HCT116 (cell line): ENCODE results near the gene SALL3. TPM values are rescaled to one million over a fixed set of nuclear protein-coding genes. Genes with fewer than 3 reads are reported as not detected.

Experiments
- ATAC-seq: fragments of 200-7000 bp; cut with Tn5 transposase; 2 replicates; pipeline ENCODE4 v1.9.1; 2020; ENCODE audit warnings: mild to moderate bottlenecking, moderate library complexity
- Bru-seq: library from RNA; stranded (reverse); fragments of 400-500 nt; gene quantifications from one replicate; lab custom pipeline; 2021; lab: Mats Ljungman, UMichigan
- BruChase-seq, 2 experiments: library from RNA; stranded (reverse); fragments of 400-500 nt; gene quantifications; one replicate each; lab custom pipeline; 2021; lab: Mats Ljungman, UMichigan
- BruUV-seq: library from RNA; stranded (reverse); fragments of 400-500 nt; replicated peaks from 2 replicates; lab custom pipeline; 2021; lab: Mats Ljungman, UMichigan
- CTCF ChIA-PET: fragments of 300-600 bp; sonication (Branson Sonifier 250); formaldehyde crosslinking; loops from one replicate; lab custom pipeline; 2021; ENCODE audit warnings: antibody characterized with exemption; lab: Charles Lee
- POLR2A ChIA-PET: fragments of 300-600, 350-600 bp; sonication (Branson Sonifier 250); formaldehyde crosslinking; loops from one replicate; lab custom pipeline; 2021; ENCODE audit warnings: antibody characterized with exemption; lab: Charles Lee
- RAD21 ChIA-PET, 2 experiments: fragments of 300-600 bp; sonication (Branson Sonifier 250); formaldehyde crosslinking; loops; one replicate each; lab custom pipeline; 2023; ENCODE audit warnings: low total read pairs in 2 of 2; ENCODE audit not compliant: uncharacterized antibody in 2 of 2, unreplicated experiment in 2 of 2, low non-redundant PET in 1 of 2; lab: Charles Lee
- DNase-seq: peaks from one replicate; pipeline ENCODE4 v3.0.0-alpha.2; 2010; ENCODE audit warnings: low read depth, low spot score
- H2AFZ ChIP-seq: fragments of 200-600 bp; shearing (Covaris generic), sonication (generic); 2 replicates; pipeline ENCODE4 v1.6.1; 2017; ENCODE audit warnings: low read depth, mixed run types, mixed read lengths, antibody characterized with exemption, low read length; ENCODE audit not compliant: poor library complexity, severe bottlenecking
- H3K27ac ChIP-seq: 2 replicates; pipeline ENCODE4 v1.5.1; 2012; ENCODE audit warnings: low read depth, low read length
- H3K27me3 ChIP-seq: fragments of 200-600 bp; sonication (generic); 2 replicates; pipeline ENCODE4 v1.6.1; 2016; ENCODE audit warnings: mixed run types, low read length, mixed read lengths; ENCODE audit not compliant: insufficient read depth
- H3K36me3 ChIP-seq, 2 experiments: fragments of 200-500 bp in 1 of 2; fragments of 200-600 bp in 1 of 2; sonication (Bioruptor generic) in 1 of 2; sonication (generic) in 1 of 2; 2 replicates each; pipeline versions ENCODE4 v1.5.1 to v1.6.1; 2014 to 2016; ENCODE audit warnings: low read length in 2 of 2, inconsistent platforms in 1 of 2, mixed read lengths in 1 of 2, mixed run types in 1 of 2; ENCODE audit not compliant: insufficient read depth in 2 of 2, control insufficient read depth in 1 of 2
- H3K4me1 ChIP-seq, 2 experiments: fragments of 200-600 bp in 1 of 2; sonication (generic) in 1 of 2; 2 replicates each; pipeline versions ENCODE4 v1.5.1 to v1.6.1; 2012 to 2017; ENCODE audit warnings: low read length in 2 of 2, inconsistent platforms in 1 of 2, mild to moderate bottlenecking in 1 of 2, mixed read lengths in 1 of 2, mixed run types in 1 of 2, moderate library complexity in 1 of 2; ENCODE audit not compliant: insufficient read depth in 2 of 2, control insufficient read depth in 1 of 2
- H3K4me2 ChIP-seq: fragments of 200-600 bp; sonication (generic); 2 replicates; pipeline ENCODE4 v1.6.1; 2017; ENCODE audit warnings: mixed run types, low read length, mixed read lengths
- H3K4me3 ChIP-seq, 2 experiments: fragments of 200-600 bp in 1 of 2; sonication (generic) in 1 of 2; replicated peaks in 1 of 2; 2 replicates each; pipeline ENCODE4 v1.5.1; 2011 to 2016; ENCODE audit warnings: low read length in 2 of 2, control low read depth in 1 of 2, low read depth in 1 of 2, mild to moderate bottlenecking in 1 of 2, mixed read lengths in 1 of 2, mixed run types in 1 of 2
- H3K79me2 ChIP-seq: fragments of 200-600 bp; sonication (generic); 2 replicates; pipeline ENCODE4 v1.6.1; 2017; ENCODE audit warnings: mild to moderate bottlenecking, mixed run types, low read length, moderate library complexity, mixed read lengths; ENCODE audit not compliant: insufficient read depth
- H3K9ac ChIP-seq: fragments of 200-600 bp; sonication (generic); 2 replicates; pipeline ENCODE4 v1.6.1; 2016; ENCODE audit warnings: low read length, mixed read lengths
- H3K9me2 ChIP-seq: fragments of 200-600 bp; sonication (generic), shearing (Covaris generic); 2 replicates; pipeline ENCODE4 v1.6.1; 2017; ENCODE audit warnings: mixed run types, mild to moderate bottlenecking, moderate library complexity; ENCODE audit not compliant: insufficient read depth
- H3K9me3 ChIP-seq, 2 experiments: fragments of 200-500 bp in 1 of 2; fragments of 200-600 bp in 1 of 2; sonication (Bioruptor generic) in 1 of 2; sonication (generic) in 1 of 2; 2 replicates each; pipeline ENCODE4 v1.6.1; 2014 to 2017; ENCODE audit warnings: low read length in 2 of 2, mixed read lengths in 2 of 2, inconsistent platforms in 1 of 2, low read depth in 1 of 2, mild to moderate bottlenecking in 1 of 2, mixed run types in 1 of 2, moderate library complexity in 1 of 2; ENCODE audit not compliant: control insufficient read depth in 1 of 2, insufficient read depth in 1 of 2
- H4K20me1 ChIP-seq: fragments of 200-600 bp; sonication (generic), shearing (Covaris generic); 2 replicates; pipeline ENCODE4 v1.6.1; 2017; ENCODE audit warnings: mixed run types, mild to moderate bottlenecking, moderate library complexity; ENCODE audit not compliant: insufficient read depth
- CEBPB ChIP-seq: IDR thresholded peaks from 2 replicates; pipeline ENCODE4 v1.6.1; 2012; ENCODE audit warnings: low read depth
- EZH2phosphoT487 ChIP-seq: fragments of 200-600 bp; IDR thresholded peaks from 2 replicates; pipeline ENCODE4 v1.6.1; 2018; ENCODE audit warnings: antibody characterized with exemption, borderline replicate concordance
- RAD21 ChIP-seq: IDR thresholded peaks from 2 replicates; pipeline ENCODE4 v1.6.1; 2012; ENCODE audit warnings: low read depth, mild to moderate bottlenecking
- SIN3A ChIP-seq: IDR thresholded peaks from 2 replicates; pipeline ENCODE4 v1.6.1; 2012; ENCODE audit warnings: low read depth
- TCF7L2 ChIP-seq: IDR thresholded peaks from 2 replicates; pipeline ENCODE4 v1.7.0; 2011; ENCODE audit warnings: borderline replicate concordance, inconsistent platforms; ENCODE audit not compliant: insufficient read depth, insufficient read length; ENCODE audit errors: extremely low read depth
- ZNF274 ChIP-seq: fragments of 200-500 bp; sonication (Bioruptor generic); IDR thresholded peaks from 2 replicates; pipeline ENCODE4 v1.6.1; 2014; ENCODE audit warnings: mild to moderate bottlenecking, low read depth, low read length, inconsistent platforms
- intact Hi-C: fragments of 100-400 bp; cut with micrococcal nuclease; formaldehyde crosslinking; loops from 2 replicates; pipeline ENCODE4 v1.10.0; 2022
- long read RNA-seq: library from polyadenylated mRNA; unstranded; transcript quantifications from one replicate; pipeline ENCODE4 v2.0.0, GENCODE V29; 2021; ENCODE audit not compliant: unreplicated experiment
- polyA plus RNA-seq: library from polyadenylated mRNA; unstranded; fragments of >200 nt; gene quantifications from 2 replicates; pipeline ENCODE4 v1.2.1, GENCODE V29; 2012; ENCODE audit warnings: missing spikeins
- total RNA-seq: library from RNA; stranded (reverse); gene quantifications from one replicate; pipeline ENCODE4 v1.2.1, GENCODE V29; 2021; ENCODE audit not compliant: unreplicated experiment
- TF ChIP-seq, protein P1 (sequence below): IDR thresholded peaks from 2 replicates; pipeline ENCODE4 v1.6.1; 2011; ENCODE audit warnings: mild to moderate bottlenecking, low read length, moderate library complexity; ENCODE audit not compliant: insufficient replicate concordance; ENCODE audit errors: extremely low read depth

SALL3 gene
- total RNA-seq, result not detected
- polyA plus RNA-seq, result not detected in 2 replicates
- Bru-seq, nascent RNA, result not detected
- BruChase-seq, experiment 1, labeled RNA remaining after a 6-hour chase, result not detected
- BruChase-seq, experiment 2, labeled RNA remaining after a 2-hour chase, result not detected
- long read RNA-seq, result 0 reads

DNA sequence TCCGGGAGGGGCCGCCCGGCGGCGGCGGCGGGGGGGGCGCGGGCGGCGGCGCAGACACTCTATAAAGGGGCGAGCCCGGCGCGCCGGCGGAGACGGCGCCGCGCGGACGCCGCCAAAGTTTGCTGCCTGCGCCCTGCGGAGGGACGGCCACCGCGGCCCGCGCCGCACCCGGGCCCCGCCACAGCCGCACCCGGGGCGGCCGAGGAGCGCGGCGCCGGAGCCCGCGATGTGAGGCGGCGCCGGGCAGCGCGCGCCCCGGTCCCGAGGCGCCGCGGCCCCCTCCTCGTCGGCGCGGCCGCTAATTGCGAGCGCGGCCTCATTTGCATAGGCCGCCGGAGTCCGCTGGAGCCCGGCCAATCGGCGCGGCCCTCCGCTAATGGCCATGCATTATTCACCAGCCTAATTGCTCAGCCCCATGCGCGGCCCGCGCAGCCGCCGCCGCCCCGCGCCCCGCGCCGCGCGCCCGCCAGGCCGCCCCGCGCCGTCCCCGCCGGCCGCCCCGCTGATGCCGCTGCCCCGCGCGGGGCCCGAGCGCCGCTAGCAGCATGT is at the start of gene SALL3:
Gene SALL3, plus strand, starts transcription at position 89 of the 549 bp plus-strand sequence. Its CDS starts 457 bp downstream, at position 546.
- Histone ChIP-seq H4K20me1 (no peaks in the 10 kb centered on the region), H2AFZ (no peak within 1 kb of the TSS), H3K27me3 (0 out of 2 replicates have a peak, but pooled peaks cover 4% of the 10 kb centered on the region), H3K9ac (no peak within 1 kb of the TSS), H3K4me3 (no peak within 1 kb of the TSS), H3K9me2 (no peaks in the 10 kb centered on the region), H3K79me2 (no peaks in the 10 kb centered on the region), H3K4me1 (no peaks in the 10 kb centered on the region), H3K27ac (no peak within 1 kb of the TSS), H3K36me3 (no peaks in the 10 kb centered on the region), H3K4me2 (no peak within 1 kb of the TSS), H3K9me3 (no peaks in the 10 kb centered on the region)
- BruUV-seq, result no TSS peak
- DNase-seq (no peak), ATAC-seq (no peak)
- RAD21 ChIA-PET, result no interaction called here
- CTCF ChIA-PET, result no interaction called here
- POLR2A ChIA-PET, result no interaction called here
- TF ChIP-seq CEBPB (no peak), EZH2phosphoT487 (no peak)
- intact Hi-C loops, result loop anchor here (10.0 kb wide), 1 partner anchor 1975 kb away; no protein-coding TSS in a partner anchor

DNA sequence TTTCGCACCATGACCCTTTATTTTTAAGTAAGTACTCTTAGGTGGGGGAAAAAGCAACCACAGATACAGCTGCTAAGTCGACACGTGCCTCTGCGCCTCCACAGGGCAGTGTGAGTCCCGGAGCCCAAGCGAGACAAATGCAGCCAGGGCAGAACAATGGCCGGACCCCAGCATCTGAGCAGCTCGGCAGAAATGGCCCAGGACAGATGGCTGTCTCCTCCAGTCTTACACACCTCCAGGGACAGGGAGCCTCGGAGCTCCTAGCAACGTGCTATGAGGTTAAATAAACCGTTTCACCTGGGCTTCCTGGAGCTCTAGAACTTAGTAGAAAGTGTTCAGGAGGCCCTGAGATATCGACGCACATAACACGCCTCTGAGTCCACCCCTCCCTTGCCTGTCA is 47.3 kb upstream of the SALL3 start:
- peaks cover 20% of the 10 kb centered on the region for H3K27me3 ChIP-seq
- ATAC-seq (no peak), DNase-seq (no peak)
- intact Hi-C loops, result no loop called here
- no peak overlapping the region for H3K9ac ChIP-seq
- no peak overlapping the region for H3K4me3 ChIP-seq
- no peaks in the 10 kb centered on the region for H3K9me2 ChIP-seq
- no peaks in the 10 kb centered on the region for H3K36me3 ChIP-seq
- no peak overlapping the region for H3K27ac ChIP-seq
- no TSS peak for BruUV-seq
- no peak overlapping the region for H3K4me2 ChIP-seq
- ChIA-PET RAD21 (no interaction called here), CTCF (no interaction called here), POLR2A (no interaction called here)
- H3K9me3 ChIP-seq, result no peaks in the 10 kb centered on the region
- H4K20me1 ChIP-seq, result no peaks in the 10 kb centered on the region
- no peaks in the 10 kb centered on the region for H3K4me1 ChIP-seq
- TF ChIP-seq SIN3A (no peak), TCF7L2 (no peak), RAD21 (no peak), ZNF274 (no peak)
- TF ChIP-seq, protein P1, sequence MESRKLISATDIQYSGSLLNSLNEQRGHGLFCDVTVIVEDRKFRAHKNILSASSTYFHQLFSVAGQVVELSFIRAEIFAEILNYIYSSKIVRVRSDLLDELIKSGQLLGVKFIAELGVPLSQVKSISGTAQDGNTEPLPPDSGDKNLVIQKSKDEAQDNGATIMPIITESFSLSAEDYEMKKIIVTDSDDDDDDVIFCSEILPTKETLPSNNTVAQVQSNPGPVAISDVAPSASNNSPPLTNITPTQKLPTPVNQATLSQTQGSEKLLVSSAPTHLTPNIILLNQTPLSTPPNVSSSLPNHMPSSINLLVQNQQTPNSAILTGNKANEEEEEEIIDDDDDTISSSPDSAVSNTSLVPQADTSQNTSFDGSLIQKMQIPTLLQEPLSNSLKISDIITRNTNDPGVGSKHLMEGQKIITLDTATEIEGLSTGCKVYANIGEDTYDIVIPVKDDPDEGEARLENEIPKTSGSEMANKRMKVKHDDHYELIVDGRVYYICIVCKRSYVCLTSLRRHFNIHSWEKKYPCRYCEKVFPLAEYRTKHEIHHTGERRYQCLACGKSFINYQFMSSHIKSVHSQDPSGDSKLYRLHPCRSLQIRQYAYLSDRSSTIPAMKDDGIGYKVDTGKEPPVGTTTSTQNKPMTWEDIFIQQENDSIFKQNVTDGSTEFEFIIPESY, result no peak
- H2AFZ ChIP-seq, result no peak overlapping the region
- no peaks in the 10 kb centered on the region for H3K79me2 ChIP-seq
